HEK293 (cell line): ENCODE data around the gene ASAH2.

Experiments used
- CTCF ChIA-PET: fragments of 350-600 bp; formaldehyde crosslinking; extraction: SDS; loops from one replicate; lab custom pipeline; 2021; ENCODE audit warnings: antibody characterized with exemption; lab: Yijun Ruan, JAX
- POLR2A ChIA-PET: fragments of 300-600 bp; formaldehyde crosslinking; extraction: SDS; loops from one replicate; lab custom pipeline; 2020; ENCODE audit warnings: antibody characterized with exemption, inconsistent platforms; lab: Yijun Ruan, JAX
- H3K27ac ChIP-seq: fragments of 200-500 bp; sonication (Bioruptor generic); 2 replicates; pipeline ENCODE4 v1.5.1; 2014; ENCODE audit warnings: low read depth, low read length, control low read depth, inconsistent platforms; ENCODE audit errors: extremely low read depth
- H3K36me3 ChIP-seq, 2 experiments: fragments of 200-500 bp in 1 of 2; sonication (Bioruptor generic) in 1 of 2; 1 replicate in 1 of 2; 2 replicates in 1 of 2; pipeline ENCODE4 v1.5.1; 2014 to 2017; ENCODE audit warnings: inconsistent platforms in 2 of 2, low read length in 2 of 2; ENCODE audit not compliant: control insufficient read depth in 2 of 2, insufficient read depth in 1 of 2
- H3K4me1 ChIP-seq: fragments of 200-500 bp; sonication (Bioruptor generic); 2 replicates; pipeline ENCODE4 v1.5.1; 2014; ENCODE audit warnings: mild to moderate bottlenecking, low read length, inconsistent platforms; ENCODE audit not compliant: control insufficient read depth, insufficient read depth
- H3K4me3 ChIP-seq: 2 replicates; pipeline ENCODE4 v1.5.1; 2011; ENCODE audit warnings: low read depth, mild to moderate bottlenecking, control low read depth, low read length, moderate library complexity
- H3K9me3 ChIP-seq: fragments of 200-500 bp; sonication (Bioruptor generic); 2 replicates; pipeline ENCODE4 v1.5.1; 2014; ENCODE audit warnings: low read depth, low read length, inconsistent platforms; ENCODE audit not compliant: control insufficient read depth, insufficient read depth
- HOXA7 ChIP-seq: sonication (generic); formaldehyde crosslinking; IDR thresholded peaks from 2 replicates; pipeline ENCODE4 v1.8.1; 2022; ENCODE audit warnings: missing genetic modification reagents, borderline replicate concordance
- HOXC10 ChIP-seq: sonication (generic); formaldehyde crosslinking; IDR thresholded peaks from 2 replicates; pipeline ENCODE4 v1.8.1; 2023; ENCODE audit warnings: mild to moderate bottlenecking, missing genetic modification reagents
- MYNN ChIP-seq: fragments of 450-650 bp; formaldehyde crosslinking; IDR thresholded peaks from 2 replicates; pipeline ENCODE4 v1.5.1; 2016; ENCODE audit warnings: missing biosample characterization, missing genetic modification characterization, borderline replicate concordance
- SP2 ChIP-seq: fragments of 450-650 bp; formaldehyde crosslinking; IDR thresholded peaks from 2 replicates; pipeline ENCODE4 v1.5.1; 2016; ENCODE audit warnings: missing biosample characterization, missing genetic modification characterization
- TRIM28 ChIP-seq: IDR thresholded peaks from 2 replicates; pipeline ENCODE4 v1.6.1; 2011; ENCODE audit warnings: low read length, control low read depth, borderline replicate concordance
- ZNF157 ChIP-seq: fragments of 450-650 bp; formaldehyde crosslinking; IDR thresholded peaks from 2 replicates; pipeline ENCODE4 v1.5.1; 2016; ENCODE audit warnings: missing biosample characterization, missing genetic modification characterization
- ZNF223 ChIP-seq: fragments of 450-650 bp; formaldehyde crosslinking; IDR thresholded peaks from 2 replicates; pipeline ENCODE4 v1.5.1; 2016; ENCODE audit warnings: missing biosample characterization, missing genetic modification characterization
- ZNF274 ChIP-seq, 2 experiments: fragments of 200-500 bp in 1 of 2; fragments of 450-650 bp in 1 of 2; sonication (Bioruptor generic) in 1 of 2; formaldehyde crosslinking in 1 of 2; IDR thresholded peaks; 2 replicates each; pipeline versions ENCODE4 v1.5.1 to v1.6.1; 2014 to 2016; ENCODE audit warnings: borderline replicate concordance in 1 of 2, inconsistent platforms in 1 of 2, low read length in 1 of 2, missing biosample characterization in 1 of 2, missing genetic modification characterization in 1 of 2
- ZNF366 ChIP-seq: fragments of 450-650 bp; formaldehyde crosslinking; conservative IDR thresholded peaks from 2 replicates; pipeline ENCODE4 v1.5.1; 2016; ENCODE audit warnings: missing biosample characterization, missing genetic modification characterization
- ZNF544 ChIP-seq: fragments of 450-650 bp; formaldehyde crosslinking; IDR thresholded peaks from 2 replicates; pipeline ENCODE4 v1.5.0; 2017; ENCODE audit warnings: missing biosample characterization, missing genetic modification characterization
- ZNF585B ChIP-seq: fragments of 450-650 bp; formaldehyde crosslinking; IDR thresholded peaks from 2 replicates; pipeline ENCODE4 v1.5.1; 2016; ENCODE audit warnings: missing biosample characterization, missing genetic modification characterization
- ZNF777 ChIP-seq: fragments of 450-650 bp; formaldehyde crosslinking; IDR thresholded peaks from 2 replicates; pipeline ENCODE4 v1.5.1; 2017; ENCODE audit warnings: missing biosample characterization, missing genetic modification characterization, borderline replicate concordance
- ZNF843 ChIP-seq: fragments of 450-650 bp; formaldehyde crosslinking; IDR thresholded peaks from 2 replicates; pipeline ENCODE4 v1.5.1; 2016; ENCODE audit warnings: missing biosample characterization, missing genetic modification characterization
- TF ChIP-seq, protein P1 (sequence below): fragments of 450-650 bp; formaldehyde crosslinking; optimal IDR thresholded peaks from 2 replicates; pipeline ENCODE3; 2016; ENCODE audit warnings: missing biosample characterization, mild to moderate bottlenecking, missing genetic modification characterization
- TF ChIP-seq, protein P2 (sequence below): fragments of 450-650 bp; formaldehyde crosslinking; IDR thresholded peaks from 2 replicates; pipeline ENCODE4 v1.5.1; 2016; ENCODE audit warnings: missing biosample characterization, missing genetic modification characterization
- TF ChIP-seq, protein P3 (sequence below): fragments of 450-650 bp; formaldehyde crosslinking; IDR thresholded peaks from 2 replicates; pipeline ENCODE4 v1.5.1; 2016; ENCODE audit warnings: missing biosample characterization, missing genetic modification characterization
- TF ChIP-seq, protein P4 (sequence below): fragments of 450-650 bp; formaldehyde crosslinking; IDR thresholded peaks from 2 replicates; pipeline ENCODE4 v1.5.1; 2016; ENCODE audit warnings: missing biosample characterization, missing genetic modification characterization
- TF ChIP-seq, protein P5 (sequence below): fragments of 450-650 bp; formaldehyde crosslinking; IDR thresholded peaks from 2 replicates; pipeline ENCODE4 v1.5.1; 2016; ENCODE audit warnings: missing biosample characterization, missing genetic modification characterization

The ASAH2 gene

DNA sequence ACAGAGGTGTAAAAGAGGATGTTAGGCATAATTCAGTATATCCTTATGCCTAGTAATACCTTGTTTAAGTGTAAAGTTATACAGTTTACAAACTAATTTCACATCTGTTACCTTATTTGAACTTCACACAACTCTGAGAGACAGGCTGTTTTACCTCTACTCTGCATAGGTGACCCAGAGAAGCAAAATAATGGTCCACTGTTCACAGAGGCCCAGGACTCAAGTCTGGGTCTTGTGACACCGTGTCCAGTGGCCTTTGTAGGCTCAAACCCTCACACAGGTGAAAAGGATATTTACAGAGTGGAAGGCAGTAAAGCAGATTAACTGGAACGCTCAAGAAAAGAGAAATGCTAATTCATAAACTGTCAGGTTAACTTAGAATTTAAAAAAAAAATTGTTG lies 32.1 kb downstream of the ASAH2 start:
- Histone ChIP-seq H3K36me3 (no peaks in the 10 kb centered on the region), H3K4me3 (no peak overlapping the region), H3K9me3 (no peaks in the 10 kb centered on the region), H3K4me1 (0 out of 2 replicates have a peak, but pooled peaks cover 2% of the 10 kb centered on the region), H3K27ac (no peak overlapping the region)
- CTCF ChIA-PET: interaction anchor here (0.6 kb wide), 1 partner anchor 496 kb away, joined by 3 read pairs; no protein-coding TSS in a partner anchor
- no peak for TF ChIP-seq SP2 (tag by site-specific recombination)
- TF ChIP-seq HOXC10 (CRISPR knock-in tag): no peak
- TF ChIP-seq ZNF585B (tag by site-specific recombination): no peak
- TF ChIP-seq, protein P1, sequence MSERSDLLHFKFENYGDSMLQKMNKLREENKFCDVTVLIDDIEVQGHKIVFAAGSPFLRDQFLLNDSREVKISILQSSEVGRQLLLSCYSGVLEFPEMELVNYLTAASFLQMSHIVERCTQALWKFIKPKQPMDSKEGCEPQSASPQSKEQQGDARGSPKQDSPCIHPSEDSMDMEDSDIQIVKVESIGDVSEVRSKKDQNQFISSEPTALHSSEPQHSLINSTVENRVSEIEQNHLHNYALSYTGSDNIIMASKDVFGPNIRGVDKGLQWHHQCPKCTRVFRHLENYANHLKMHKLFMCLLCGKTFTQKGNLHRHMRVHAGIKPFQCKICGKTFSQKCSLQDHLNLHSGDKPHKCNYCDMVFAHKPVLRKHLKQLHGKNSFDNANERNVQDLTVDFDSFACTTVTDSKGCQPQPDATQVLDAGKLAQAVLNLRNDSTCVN (tag by site-specific recombination): no peak
- TF ChIP-seq, protein P2, sequence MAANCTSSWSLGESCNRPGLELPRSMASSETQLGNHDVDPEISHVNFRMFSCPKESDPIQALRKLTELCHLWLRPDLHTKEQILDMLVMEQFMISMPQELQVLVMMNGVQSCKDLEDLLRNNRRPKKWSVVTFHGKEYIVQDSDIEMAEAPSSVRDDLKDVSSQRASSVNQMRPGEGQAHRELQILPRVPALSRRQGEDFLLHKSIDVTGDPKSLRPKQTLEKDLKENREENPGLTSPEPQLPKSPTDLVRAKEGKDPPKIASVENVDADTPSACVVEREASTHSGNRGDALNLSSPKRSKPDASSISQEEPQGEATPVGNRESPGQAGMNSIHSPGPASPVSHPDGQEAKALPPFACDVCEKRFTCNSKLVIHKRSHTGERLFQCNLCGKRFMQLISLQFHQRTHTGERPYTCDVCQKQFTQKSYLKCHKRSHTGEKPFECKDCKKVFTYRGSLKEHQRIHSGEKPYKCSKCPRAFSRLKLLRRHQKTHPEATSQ (tag by site-specific recombination): no peak
- TF ChIP-seq ZNF157 (tag by site-specific recombination): no peak
- no peak for TF ChIP-seq MYNN
- no peak for TF ChIP-seq ZNF223 (tag by site-specific recombination)
- no peak for TF ChIP-seq ZNF274 (IDR thresholded peaks at IDR 0.05; ENCODE audit: low read length)
- TF ChIP-seq ZNF274 (tag by site-specific recombination; IDR thresholded peaks at IDR 0.05; ENCODE audit: borderline replicate concordance): no peak
- no peak for TF ChIP-seq ZNF843 (tag by site-specific recombination)
- TF ChIP-seq HOXA7: no peak
- no peak for TF ChIP-seq ZNF544 (tag by site-specific recombination)
- TF ChIP-seq, protein P3, sequence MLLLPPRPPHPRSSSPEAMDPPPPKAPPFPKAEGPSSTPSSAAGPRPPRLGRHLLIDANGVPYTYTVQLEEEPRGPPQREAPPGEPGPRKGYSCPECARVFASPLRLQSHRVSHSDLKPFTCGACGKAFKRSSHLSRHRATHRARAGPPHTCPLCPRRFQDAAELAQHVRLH (tag by site-specific recombination): no peak
- no peak for TF ChIP-seq ZNF777 (tag by site-specific recombination)
- no peak for TF ChIP-seq TRIM28
- TF ChIP-seq, protein P4, sequence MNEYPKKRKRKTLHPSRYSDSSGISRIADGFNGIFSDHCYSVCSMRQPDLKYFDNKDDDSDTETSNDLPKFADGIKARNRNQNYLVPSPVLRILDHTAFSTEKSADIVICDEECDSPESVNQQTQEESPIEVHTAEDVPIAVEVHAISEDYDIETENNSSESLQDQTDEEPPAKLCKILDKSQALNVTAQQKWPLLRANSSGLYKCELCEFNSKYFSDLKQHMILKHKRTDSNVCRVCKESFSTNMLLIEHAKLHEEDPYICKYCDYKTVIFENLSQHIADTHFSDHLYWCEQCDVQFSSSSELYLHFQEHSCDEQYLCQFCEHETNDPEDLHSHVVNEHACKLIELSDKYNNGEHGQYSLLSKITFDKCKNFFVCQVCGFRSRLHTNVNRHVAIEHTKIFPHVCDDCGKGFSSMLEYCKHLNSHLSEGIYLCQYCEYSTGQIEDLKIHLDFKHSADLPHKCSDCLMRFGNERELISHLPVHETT (tag by site-specific recombination): no peak
- POLR2A ChIA-PET: no interaction called here

DNA sequence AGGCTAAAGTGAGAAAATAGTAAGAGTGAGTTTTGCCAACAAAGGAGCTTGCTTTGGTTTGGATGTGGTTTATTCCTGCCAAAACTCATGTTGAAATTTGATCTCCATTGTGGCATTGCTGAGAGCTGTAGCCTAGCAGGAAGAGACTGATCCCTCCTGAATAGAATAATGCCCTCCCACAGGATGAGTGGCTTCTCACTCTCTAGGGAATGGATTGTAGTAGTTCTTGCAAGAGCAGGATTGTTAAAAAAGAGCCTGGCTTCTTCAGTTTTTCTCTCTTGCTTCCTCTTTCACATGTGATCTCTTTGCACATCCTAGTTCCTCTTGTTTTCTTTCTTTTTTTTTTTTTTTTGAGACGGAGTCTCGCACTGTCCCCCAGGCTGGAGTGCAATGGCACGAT lies 34.4 kb downstream of the ASAH2 start:
- CTCF ChIA-PET: no interaction called here
- Histone ChIP-seq H3K4me3 (no peak overlapping the region), H3K36me3 (no peaks in the 10 kb centered on the region), H3K4me1 (0 out of 2 replicates have a peak, but pooled peaks cover 2% of the 10 kb centered on the region), H3K27ac (no peak overlapping the region), H3K9me3 (no peaks in the 10 kb centered on the region)
- POLR2A ChIA-PET: no interaction called here
- TF ChIP-seq, protein P5, sequence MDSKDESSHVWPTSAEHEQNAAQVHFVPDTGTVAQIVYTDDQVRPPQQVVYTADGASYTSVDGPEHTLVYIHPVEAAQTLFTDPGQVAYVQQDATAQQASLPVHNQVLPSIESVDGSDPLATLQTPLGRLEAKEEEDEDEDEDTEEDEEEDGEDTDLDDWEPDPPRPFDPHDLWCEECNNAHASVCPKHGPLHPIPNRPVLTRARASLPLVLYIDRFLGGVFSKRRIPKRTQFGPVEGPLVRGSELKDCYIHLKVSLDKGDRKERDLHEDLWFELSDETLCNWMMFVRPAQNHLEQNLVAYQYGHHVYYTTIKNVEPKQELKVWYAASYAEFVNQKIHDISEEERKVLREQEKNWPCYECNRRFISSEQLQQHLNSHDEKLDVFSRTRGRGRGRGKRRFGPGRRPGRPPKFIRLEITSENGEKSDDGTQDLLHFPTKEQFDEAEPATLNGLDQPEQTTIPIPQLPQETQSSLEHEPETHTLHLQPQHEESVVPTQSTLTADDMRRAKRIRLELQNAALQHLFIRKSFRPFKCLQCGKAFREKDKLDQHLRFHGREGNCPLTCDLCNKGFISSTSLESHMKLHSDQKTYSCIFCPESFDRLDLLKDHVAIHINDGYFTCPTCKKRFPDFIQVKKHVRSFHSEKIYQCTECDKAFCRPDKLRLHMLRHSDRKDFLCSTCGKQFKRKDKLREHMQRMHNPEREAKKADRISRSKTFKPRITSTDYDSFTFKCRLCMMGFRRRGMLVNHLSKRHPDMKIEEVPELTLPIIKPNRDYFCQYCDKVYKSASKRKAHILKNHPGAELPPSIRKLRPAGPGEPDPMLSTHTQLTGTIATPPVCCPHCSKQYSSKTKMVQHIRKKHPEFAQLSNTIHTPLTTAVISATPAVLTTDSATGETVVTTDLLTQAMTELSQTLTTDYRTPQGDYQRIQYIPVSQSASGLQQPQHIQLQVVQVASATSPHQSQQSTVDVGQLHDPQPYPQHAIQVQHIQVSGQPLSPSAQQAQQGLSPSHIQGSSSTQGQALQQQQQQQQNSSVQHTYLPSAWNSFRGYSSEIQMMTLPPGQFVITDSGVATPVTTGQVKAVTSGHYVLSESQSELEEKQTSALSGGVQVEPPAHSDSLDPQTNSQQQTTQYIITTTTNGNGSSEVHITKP (tag by site-specific recombination): 0 out of 2 replicates have a peak, but pooled peaks have one; percentile 18
- no peak for TF ChIP-seq ZNF366 (tag by site-specific recombination)
